WTC11 (cell line): ENCODE results near the gene KIFC3. TPM values are rescaled to one million over a fixed set of nuclear protein-coding genes. Genes with fewer than 3 reads are reported as not detected.

Experiments
- ATAC-seq: fragments of 200-7000 bp; cut with Tn5 transposase; 2 replicates; pipeline ENCODE4 v1.10.0; 2021; ENCODE audit warnings: mild to moderate bottlenecking, moderate library complexity
- CTCF ChIA-PET: fragments of 300-600 bp; sonication (Branson Sonifier 250); formaldehyde crosslinking; loops from one replicate; lab custom pipeline; 2021; ENCODE audit warnings: antibody characterized with exemption; lab: Charles Lee
- POLR2A ChIA-PET: fragments of 350-600 bp; sonication (Branson Sonifier 250); formaldehyde crosslinking; loops from one replicate; lab custom pipeline; 2021; ENCODE audit warnings: antibody characterized with exemption; lab: Charles Lee
- DNase-seq: peaks from one replicate; pipeline ENCODE4 v3.0.0; 2021; ENCODE audit warnings: low spot score
- H3K27ac Mint-ChIP-seq: 2 replicates; pipeline ENCODE4 v1.8.0; 2021; ENCODE audit warnings: mixed read lengths
- H3K27me3 Mint-ChIP-seq: 2 replicates; pipeline ENCODE4 v1.8.0; 2021; ENCODE audit warnings: low read depth, mild to moderate bottlenecking, moderate library complexity, mixed read lengths
- H3K36me3 Mint-ChIP-seq: 2 replicates; pipeline ENCODE4 v1.8.0; 2021; ENCODE audit warnings: mixed read lengths
- H3K4me1 Mint-ChIP-seq: 2 replicates; pipeline ENCODE4 v1.8.0; 2022; ENCODE audit warnings: mixed read lengths
- H3K4me3 Mint-ChIP-seq: 2 replicates; pipeline ENCODE4 v1.8.0; 2021; ENCODE audit warnings: mild to moderate bottlenecking, moderate library complexity, mixed read lengths
- H3K9me3 Mint-ChIP-seq: 2 replicates; pipeline ENCODE4 v1.8.0; 2021; ENCODE audit warnings: mixed read lengths
- ELF4 ChIP-seq: sonication (generic); formaldehyde crosslinking; IDR thresholded peaks from 2 replicates; pipeline ENCODE4 v1.8.1; 2022; ENCODE audit warnings: low read depth, mild to moderate bottlenecking, moderate library complexity, missing genetic modification reagents
- ETV6 ChIP-seq: sonication (generic); formaldehyde crosslinking; IDR thresholded peaks from 2 replicates; pipeline ENCODE4 v1.8.1; 2022; ENCODE audit warnings: mild to moderate bottlenecking, missing genetic modification reagents
- GABPB1 ChIP-seq: sonication (generic); formaldehyde crosslinking; IDR thresholded peaks from 2 replicates; pipeline ENCODE4 v1.8.1; 2023; ENCODE audit warnings: mild to moderate bottlenecking, missing genetic modification reagents
- HMGA2 ChIP-seq: fragments of 250-450 bp; sonication (Bioruptor Pico); IDR thresholded peaks from 2 replicates; pipeline ENCODE4 v1.4.0; 2021; ENCODE audit warnings: mild to moderate bottlenecking, moderate library complexity
- JAZF1 ChIP-seq: fragments of 250-450 bp; sonication (Bioruptor Pico); IDR thresholded peaks from 2 replicates; pipeline ENCODE4 v1.9.0; 2021; ENCODE audit warnings: moderate library complexity, mild to moderate bottlenecking, inconsistent platforms
- NFATC4 ChIP-seq: fragments of 250-450 bp; sonication (Bioruptor Pico); IDR thresholded peaks from 2 replicates; pipeline ENCODE4 v1.9.0; 2021; ENCODE audit warnings: mild to moderate bottlenecking
- NFE2L1 ChIP-seq: sonication (generic); formaldehyde crosslinking; IDR thresholded peaks from 2 replicates; pipeline ENCODE4 v1.8.1; 2023; ENCODE audit warnings: missing genetic modification reagents
- NR1H2 ChIP-seq: sonication (generic); formaldehyde crosslinking; IDR thresholded peaks from 2 replicates; pipeline ENCODE4 v1.9.0; 2021; ENCODE audit warnings: mild to moderate bottlenecking, moderate library complexity, missing genetic modification reagents
- NR2C2 ChIP-seq: sonication (generic); formaldehyde crosslinking; IDR thresholded peaks from 2 replicates; pipeline ENCODE4 v1.8.0; 2022; ENCODE audit warnings: mild to moderate bottlenecking, missing genetic modification reagents
- OVOL2 ChIP-seq: fragments of 250-450 bp; sonication (Bioruptor Pico); IDR thresholded peaks from 2 replicates; pipeline ENCODE4 v1.9.0; 2021; ENCODE audit warnings: mild to moderate bottlenecking, borderline replicate concordance
- RELA ChIP-seq: sonication (generic); formaldehyde crosslinking; IDR thresholded peaks from 2 replicates; pipeline ENCODE4 v1.8.1; 2022; ENCODE audit warnings: missing genetic modification reagents, mild to moderate bottlenecking, borderline replicate concordance
- ZNF219 ChIP-seq: sonication (generic); formaldehyde crosslinking; IDR thresholded peaks from 2 replicates; pipeline ENCODE4 v1.8.0; 2023; ENCODE audit warnings: missing genetic modification reagents, mild to moderate bottlenecking, borderline replicate concordance
- total RNA-seq: library from RNA; stranded (reverse); gene quantifications from 3 replicates; pipeline ENCODE4 v1.2.3, GENCODE V29; 2021
- TF ChIP-seq, protein P1 (sequence below): fragments of 250-450 bp; sonication (Bioruptor Pico); conservative IDR thresholded peaks from 2 replicates; pipeline ENCODE4 v1.9.0; 2021; ENCODE audit warnings: mild to moderate bottlenecking
- TF ChIP-seq, protein P2 (sequence below): fragments of 250-450 bp; sonication (Bioruptor Pico); IDR thresholded peaks from 2 replicates; pipeline ENCODE4 v1.9.0; 2021; ENCODE audit warnings: mild to moderate bottlenecking
- TF ChIP-seq, protein P3 (sequence below): sonication (generic); formaldehyde crosslinking; IDR thresholded peaks from 2 replicates; pipeline ENCODE4 v1.8.1; 2023; ENCODE audit warnings: mild to moderate bottlenecking, missing genetic modification reagents, moderate library complexity
- TF ChIP-seq, protein P4 (sequence below): fragments of 250-450 bp; sonication (Bioruptor Pico); IDR thresholded peaks from 2 replicates; pipeline ENCODE4 v1.9.0; 2021; ENCODE audit warnings: moderate library complexity, mild to moderate bottlenecking, inconsistent platforms, borderline replicate concordance
- TF ChIP-seq, protein P5 (sequence below): sonication (generic); formaldehyde crosslinking; IDR thresholded peaks from 2 replicates; pipeline ENCODE4 v1.8.0; 2022; ENCODE audit warnings: mild to moderate bottlenecking, missing genetic modification reagents

Gene KIFC3
- total RNA-seq, 1 experiment from 2014 or later: 11.6 TPM

DNA sequence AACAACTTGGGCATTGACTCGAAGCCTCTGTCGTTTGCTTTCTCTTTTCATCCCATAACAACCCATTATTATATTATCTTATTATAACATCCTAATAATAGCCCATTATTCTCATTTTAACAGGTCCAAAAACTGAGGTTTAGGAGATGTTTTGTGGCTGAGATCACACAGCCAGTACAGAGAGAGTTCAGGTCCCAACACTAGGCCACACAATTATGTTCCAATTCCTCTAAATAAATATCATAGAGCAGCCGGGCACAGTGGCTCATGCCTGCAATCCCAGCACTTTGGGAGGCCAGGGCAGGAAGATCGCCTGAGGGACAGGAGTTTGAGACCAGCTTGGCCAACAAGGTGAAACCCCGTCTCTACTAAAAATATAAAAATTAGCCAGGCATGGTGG lies 40.3 kb upstream of the KIFC3 start (continued):
- TF ChIP-seq, protein P1, sequence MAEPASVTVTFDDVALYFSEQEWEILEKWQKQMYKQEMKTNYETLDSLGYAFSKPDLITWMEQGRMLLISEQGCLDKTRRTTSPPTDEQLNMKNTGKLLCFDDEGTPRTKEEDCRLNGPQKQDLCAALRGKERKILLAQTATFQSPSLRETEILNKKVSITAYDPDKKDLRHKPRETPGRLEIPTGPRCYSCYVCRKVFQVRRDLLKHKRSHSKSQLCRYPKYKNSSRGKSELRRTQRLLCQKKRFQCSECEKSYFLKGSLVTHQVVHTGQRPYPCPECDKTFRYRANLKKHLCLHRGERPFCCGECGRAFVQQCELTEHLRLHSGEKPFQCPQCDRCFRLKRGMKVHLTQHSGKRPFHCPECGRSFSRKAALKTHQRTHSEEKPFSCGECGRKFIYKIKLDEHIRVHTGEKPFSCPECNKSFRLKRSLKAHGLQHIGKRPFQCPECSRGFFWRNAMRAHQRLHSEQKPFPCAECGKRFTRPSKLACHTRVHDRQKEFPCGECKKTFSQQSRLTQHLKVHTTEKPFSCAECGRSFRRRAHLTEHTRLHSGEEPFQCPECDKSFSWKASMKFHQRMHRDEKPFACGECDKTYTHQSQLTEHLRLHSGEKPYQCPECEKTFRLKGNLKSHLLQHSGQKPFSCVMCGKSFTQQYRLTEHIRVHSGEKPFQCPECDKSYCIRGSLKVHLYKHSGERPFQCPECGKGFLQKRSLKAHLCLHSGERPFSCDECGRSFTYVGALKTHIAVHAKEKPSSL (CRISPR knock-in tag): no peak
- TF ChIP-seq ETV6 (CRISPR knock-in tag): no peak
- TF ChIP-seq NFATC4 (CRISPR knock-in tag): no peak
- TF ChIP-seq ELF4 (CRISPR knock-in tag): no peak

DNA sequence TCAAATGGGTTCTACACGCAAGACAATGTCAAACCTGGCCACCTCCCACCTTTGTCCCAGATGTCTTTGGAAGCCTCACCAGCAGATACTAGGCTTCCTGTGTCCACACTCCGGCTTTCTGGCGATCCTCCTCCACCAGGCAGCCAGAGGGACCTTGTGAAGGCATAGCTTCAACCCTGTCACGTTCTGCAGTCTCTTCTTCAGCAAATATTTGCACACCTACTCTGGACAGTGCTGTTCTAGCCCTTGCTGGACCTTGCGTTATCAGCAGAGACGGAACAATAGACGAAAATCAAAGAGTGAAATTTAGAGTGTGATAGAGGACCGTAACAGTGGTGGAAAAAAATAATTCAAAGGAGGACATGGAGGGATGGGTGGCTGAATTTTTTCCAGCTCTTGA lies 38.5 kb upstream of the KIFC3 start:
- peak overlapping the region; percentile 18 for H3K27ac Mint-ChIP-seq
- H3K9me3 Mint-ChIP-seq: no peaks in the 10 kb centered on the region
- ChIA-PET CTCF (interaction anchor here (1.2 to 1.7 kb wide), 2 partner anchors 43 to 65 kb away, joined by 5 to 6 read pairs; no protein-coding TSS in a partner anchor), POLR2A (no interaction called here)
- no peaks in the 10 kb centered on the region for H3K36me3 Mint-ChIP-seq
- no peak for ATAC-seq
- H3K4me1 Mint-ChIP-seq: peaks cover 47% of the 10 kb centered on the region
- DNase-seq: no peak
- no peaks in the 10 kb centered on the region; the same call in 1 of the 2 replicates for H3K27me3 Mint-ChIP-seq
- H3K4me3 Mint-ChIP-seq: no peak overlapping the region
- TF ChIP-seq GABPB1 (CRISPR knock-in tag): peak; percentile 77
- TF ChIP-seq, protein P2, sequence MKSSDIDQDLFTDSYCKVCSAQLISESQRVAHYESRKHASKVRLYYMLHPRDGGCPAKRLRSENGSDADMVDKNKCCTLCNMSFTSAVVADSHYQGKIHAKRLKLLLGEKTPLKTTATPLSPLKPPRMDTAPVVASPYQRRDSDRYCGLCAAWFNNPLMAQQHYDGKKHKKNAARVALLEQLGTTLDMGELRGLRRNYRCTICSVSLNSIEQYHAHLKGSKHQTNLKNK (CRISPR knock-in tag): no peak

DNA sequence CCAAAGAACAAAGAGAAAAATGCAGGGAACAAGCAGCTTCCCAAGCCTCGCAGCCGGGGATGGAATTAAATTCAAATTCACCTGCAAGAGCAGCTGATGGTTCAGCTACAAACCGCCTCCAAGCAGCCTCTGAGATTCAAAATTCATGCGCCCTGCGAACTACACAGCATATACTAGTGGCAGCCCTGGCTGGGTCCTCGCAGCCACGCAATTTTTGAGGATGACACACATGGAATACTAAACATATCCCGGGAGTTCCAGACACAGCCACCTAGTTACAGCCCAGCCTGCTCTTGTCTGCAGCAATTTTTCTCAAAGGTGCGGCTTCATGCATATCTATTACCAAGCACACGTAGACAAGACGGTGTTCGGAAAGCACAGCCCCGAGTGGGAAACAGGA lies 35.9 kb upstream of the KIFC3 start:
- Mint-ChIP-seq H3K27ac (0 out of 2 replicates have a peak overlapping the region, but pooled peaks have one; percentile 38), H3K9me3 (no peaks in the 10 kb centered on the region), H3K4me3 (no peak overlapping the region), H3K36me3 (no peaks in the 10 kb centered on the region), H3K27me3 (no peaks in the 10 kb centered on the region; the same call in 1 of the 2 replicates), H3K4me1 (peaks cover 40% of the 10 kb centered on the region)
- TF ChIP-seq RELA (CRISPR knock-in tag) (no peak), NR2C2 (CRISPR knock-in tag) (no peak), HMGA2 (CRISPR knock-in tag) (no peak), NFE2L1 (CRISPR knock-in tag) (no peak), NR1H2 (CRISPR knock-in tag) (no peak), OVOL2 (CRISPR knock-in tag) (no peak), JAZF1 (CRISPR knock-in tag) (no peak), ZNF219 (CRISPR knock-in tag) (no peak)
- TF ChIP-seq, protein P3, sequence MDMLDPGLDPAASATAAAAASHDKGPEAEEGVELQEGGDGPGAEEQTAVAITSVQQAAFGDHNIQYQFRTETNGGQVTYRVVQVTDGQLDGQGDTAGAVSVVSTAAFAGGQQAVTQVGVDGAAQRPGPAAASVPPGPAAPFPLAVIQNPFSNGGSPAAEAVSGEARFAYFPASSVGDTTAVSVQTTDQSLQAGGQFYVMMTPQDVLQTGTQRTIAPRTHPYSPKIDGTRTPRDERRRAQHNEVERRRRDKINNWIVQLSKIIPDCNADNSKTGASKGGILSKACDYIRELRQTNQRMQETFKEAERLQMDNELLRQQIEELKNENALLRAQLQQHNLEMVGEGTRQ (CRISPR knock-in tag): no peak
- TF ChIP-seq, protein P4, sequence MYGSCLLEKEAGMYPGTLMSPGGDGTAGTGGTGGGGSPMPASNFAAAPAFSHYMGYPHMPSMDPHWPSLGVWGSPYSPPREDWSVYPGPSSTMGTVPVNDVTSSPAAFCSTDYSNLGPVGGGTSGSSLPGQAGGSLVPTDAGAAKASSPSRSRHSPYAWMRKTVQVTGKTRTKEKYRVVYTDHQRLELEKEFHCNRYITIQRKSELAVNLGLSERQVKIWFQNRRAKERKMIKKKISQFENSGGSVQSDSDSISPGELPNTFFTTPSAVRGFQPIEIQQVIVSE: no peak
- TF ChIP-seq, protein P5, sequence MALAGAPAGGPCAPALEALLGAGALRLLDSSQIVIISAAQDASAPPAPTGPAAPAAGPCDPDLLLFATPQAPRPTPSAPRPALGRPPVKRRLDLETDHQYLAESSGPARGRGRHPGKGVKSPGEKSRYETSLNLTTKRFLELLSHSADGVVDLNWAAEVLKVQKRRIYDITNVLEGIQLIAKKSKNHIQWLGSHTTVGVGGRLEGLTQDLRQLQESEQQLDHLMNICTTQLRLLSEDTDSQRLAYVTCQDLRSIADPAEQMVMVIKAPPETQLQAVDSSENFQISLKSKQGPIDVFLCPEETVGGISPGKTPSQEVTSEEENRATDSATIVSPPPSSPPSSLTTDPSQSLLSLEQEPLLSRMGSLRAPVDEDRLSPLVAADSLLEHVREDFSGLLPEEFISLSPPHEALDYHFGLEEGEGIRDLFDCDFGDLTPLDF (CRISPR knock-in tag): no peak
- DNase-seq: no peak
- POLR2A ChIA-PET: no interaction called here
- ATAC-seq: no peak
- CTCF ChIA-PET: interaction anchor here (0.9 to 1.5 kb wide), 3 partner anchors 25 to 63 kb away, joined by 3 to 7 read pairs (median 4); no protein-coding TSS in a partner anchor
